H1 (cell line): ENCODE data around the gene FCMR. TPM values are rescaled to one million over a fixed set of nuclear protein-coding genes. Genes with fewer than 3 reads are reported as not detected.

Source experiments
- EP300 ChIP-seq, 2 experiments: IDR thresholded peaks; 1 replicate in 1 of 2; 2 replicates in 1 of 2; pipeline ENCODE4 v1.6.1; 2011 to 2012; ENCODE audit warnings: low read depth in 2 of 2, low read length in 2 of 2, mild to moderate bottlenecking in 2 of 2, borderline replicate concordance in 1 of 2, inconsistent platforms in 1 of 2, moderate library complexity in 1 of 2
- EZH2 ChIP-seq: fragments of 200-600 bp; sonication (generic); IDR thresholded peaks from 2 replicates; pipeline ENCODE4 v1.7.1; 2012; ENCODE audit warnings: low read depth, mild to moderate bottlenecking, moderate library complexity, low read length, inconsistent platforms; ENCODE audit not compliant: severe bottlenecking
- polyA plus RNA-seq, 7 experiments: library from polyadenylated mRNA; depleted of rRNA in 3 of 7; stranded (reverse) in 5 of 7; unstranded in 2 of 7; fragments of >200 nt in 5 of 7; fragments of 200-250 nt in 2 of 7; gene quantifications; 1 replicate in 5 of 7; 2 replicates in 1 of 7; 4 replicates in 1 of 7; pipeline versions ENCODE4 v1.2.1 to v1.2.3, GENCODE V29; 2011 to 2013; ENCODE audit warnings: missing spikeins in 2 of 7, mixed read lengths in 2 of 7
- total RNA-seq: library from RNA; stranded (reverse); fragmentation: NEBNext Ultra II Directional; extraction: Animal tissue kit (Norgen Biotek cat#: 25700); gene quantifications from 2 replicates; pipeline ENCODE4 v1.2.1, GENCODE V29; 2021

The FCMR gene
- total and polyA plus RNA-seq, 2 of the 8 experiments (the other 6 are each of a cell fraction or from before 2014, with no cell fraction given): 0.53 TPM; not detected in 1

GRCh38 chr1:206921772-206922265 lies at the start of gene FCMR (continued):
- TF ChIP-seq EP300 (IDR thresholded peaks at IDR 0.05; ENCODE audit: borderline replicate concordance in 1 of 2, low read depth in 2 of 2, low read length in 2 of 2) (no peak), EZH2 (no peak)
